NCI-H510A treated with DMSO at 0.1 percent for 48 hours (cell line): ENCODE data around the gene RUNDC1.
A peak's percentile ranks its signal among the peaks of the same experiment; 100 is the strongest.
"Not testable (repeated sequence)": the region's sequence is repeated elsewhere in the genome, so short reads cannot be mapped to it uniquely, and the experiment has no call there.

Source experiments
- DNase-seq: peaks from one replicate; lab custom pipeline; 2025; lab: John Stamatoyannopoulos, UW

Gene RUNDC1

DNA sequence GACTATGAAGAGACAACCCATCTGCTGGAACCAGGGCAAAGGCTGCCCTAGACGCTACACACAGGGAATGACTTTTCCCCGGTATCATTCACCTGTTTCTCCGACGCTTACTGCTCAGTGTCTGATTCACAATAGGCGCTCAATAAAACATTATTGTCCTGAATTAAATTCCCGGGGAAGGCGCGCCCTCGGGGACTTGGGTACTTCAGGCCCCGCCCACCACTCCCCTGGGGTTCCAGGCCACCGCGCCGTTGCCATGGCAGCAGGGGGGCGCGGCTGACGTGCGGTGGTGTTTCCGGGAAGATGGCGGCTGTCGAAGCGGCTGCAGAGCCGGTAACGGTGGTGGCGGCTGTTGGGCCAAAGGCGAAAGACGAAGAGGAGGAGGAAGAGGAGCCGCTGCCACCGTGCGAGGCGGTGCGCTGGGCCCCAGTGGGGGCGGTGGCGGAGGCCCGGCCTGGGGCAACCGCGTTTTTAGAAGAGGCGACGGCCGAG, at the start of gene RUNDC1:
RUNDC1 (plus strand) TSS at position 292 of the 492 bp plus-strand sequence; CDS start at position 304, 12 bp downstream.
- DNase-seq, result peak; percentile 77

DNA sequence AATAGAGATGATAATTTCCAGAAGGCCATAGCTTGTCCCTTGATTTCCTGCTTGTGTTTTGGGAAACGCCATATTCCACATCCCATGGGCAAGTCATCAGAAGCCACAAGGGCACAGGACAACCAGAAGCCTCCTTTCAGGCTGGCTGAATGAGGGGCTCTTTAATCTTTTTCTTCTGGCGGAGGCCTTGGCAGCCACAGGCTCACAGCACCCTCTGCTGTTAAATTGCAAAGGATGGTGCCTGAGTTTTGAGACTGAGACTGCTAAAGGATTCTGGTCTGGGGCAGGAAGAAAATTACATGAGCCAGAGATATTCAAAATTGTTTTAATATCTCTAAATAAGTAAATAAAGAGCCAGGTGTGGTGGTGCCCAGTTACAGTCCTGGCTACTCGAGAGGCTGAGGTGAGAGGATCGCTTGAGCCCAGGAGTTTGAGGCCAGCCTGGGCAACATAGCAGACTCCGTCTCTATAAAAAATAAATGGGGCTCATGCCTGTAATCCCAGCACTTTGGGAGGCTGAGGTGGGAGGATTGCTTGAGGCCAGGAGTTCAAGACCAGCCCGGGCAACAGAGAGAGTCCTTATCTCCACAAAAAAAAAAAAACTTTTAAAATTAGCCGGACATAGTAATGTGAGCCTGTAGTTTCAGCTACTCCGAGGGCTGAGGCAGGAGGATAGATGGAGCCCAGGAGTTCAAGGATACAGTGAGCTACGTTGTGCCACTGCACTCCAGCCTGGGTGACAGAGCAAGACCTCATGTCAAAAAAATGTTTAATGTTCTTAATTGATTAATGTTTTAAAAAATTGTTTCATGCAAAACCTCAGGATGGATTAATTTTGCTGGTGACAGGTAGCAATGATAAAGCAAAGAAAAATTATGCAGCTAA, 42.4 kb upstream of the RUNDC1 start:
- DNase-seq, result peak; percentile 61

DNA sequence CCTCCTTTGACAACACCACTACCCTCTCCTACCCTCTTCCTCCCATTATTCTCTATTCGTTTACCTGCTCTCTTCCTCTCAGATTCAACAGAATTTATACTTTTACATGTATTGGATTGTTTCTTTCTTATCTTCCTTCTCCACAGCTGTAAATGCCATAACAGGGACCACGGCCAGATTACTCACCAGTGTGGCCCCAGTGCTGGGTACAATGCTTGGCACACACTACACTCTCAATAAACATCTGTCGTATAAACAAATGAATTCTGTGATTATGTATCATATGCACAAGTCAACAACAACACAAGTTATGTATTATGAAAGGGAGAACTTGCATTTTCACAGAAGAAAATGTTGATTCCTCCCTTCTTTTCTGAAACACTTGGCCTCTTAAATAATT, 36.2 kb upstream of the RUNDC1 start:
- DNase-seq, result no peak

DNA sequence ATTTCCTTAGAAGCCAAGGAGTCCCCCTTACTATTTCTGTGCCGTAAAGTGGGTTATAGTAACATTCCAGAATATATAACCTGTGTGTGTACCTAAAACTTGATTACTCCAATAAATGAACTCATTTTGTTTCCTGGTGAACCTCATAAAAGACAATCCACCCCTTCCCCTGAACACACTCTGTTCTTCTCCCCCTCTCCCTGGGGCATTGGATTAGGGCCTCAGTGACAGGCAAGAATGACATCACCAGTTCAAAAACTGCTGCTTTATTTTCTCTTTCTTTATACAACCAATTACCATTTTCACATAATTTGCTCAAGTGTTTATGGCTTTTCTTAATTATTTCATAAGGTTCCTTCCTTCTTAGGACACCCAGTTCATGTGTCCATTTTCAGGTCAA, 33.6 kb upstream of the RUNDC1 start:
- no peak for DNase-seq

DNA sequence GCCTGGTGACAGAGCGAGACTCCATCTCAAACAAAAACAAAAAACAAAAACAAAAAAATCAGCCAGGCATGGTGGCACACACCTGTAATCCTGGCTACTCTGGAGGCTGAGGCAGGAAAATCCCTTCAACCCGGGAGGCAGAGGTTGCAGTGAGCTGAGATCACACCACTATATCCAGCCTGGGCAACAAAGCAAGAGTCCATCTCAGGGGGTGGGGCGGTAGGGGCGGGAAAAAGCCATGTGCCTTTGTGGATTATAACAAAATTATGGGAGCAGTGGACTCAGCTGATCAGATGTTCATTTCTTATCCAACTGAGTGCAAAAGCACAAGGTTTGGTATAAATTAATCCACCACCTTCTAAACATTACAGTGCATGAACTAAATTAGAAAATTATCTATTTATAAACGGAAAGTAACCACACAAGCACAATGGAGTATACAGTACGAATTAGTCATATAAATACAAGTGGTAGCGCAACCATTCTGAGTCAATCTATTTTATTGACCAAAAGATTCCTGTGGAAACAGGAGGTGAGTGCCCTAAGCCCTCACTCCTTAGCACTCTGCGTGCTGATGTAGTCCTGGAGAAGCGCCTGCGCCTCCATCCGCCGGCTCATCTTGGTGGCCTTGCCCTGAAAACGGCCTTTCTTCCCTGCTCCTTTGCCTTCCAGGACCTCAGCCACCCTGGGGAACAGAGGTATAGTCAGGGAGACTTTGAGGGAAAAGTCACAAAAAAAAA, 30.2 kb upstream of the RUNDC1 start:
- DNase-seq, result no peak

DNA sequence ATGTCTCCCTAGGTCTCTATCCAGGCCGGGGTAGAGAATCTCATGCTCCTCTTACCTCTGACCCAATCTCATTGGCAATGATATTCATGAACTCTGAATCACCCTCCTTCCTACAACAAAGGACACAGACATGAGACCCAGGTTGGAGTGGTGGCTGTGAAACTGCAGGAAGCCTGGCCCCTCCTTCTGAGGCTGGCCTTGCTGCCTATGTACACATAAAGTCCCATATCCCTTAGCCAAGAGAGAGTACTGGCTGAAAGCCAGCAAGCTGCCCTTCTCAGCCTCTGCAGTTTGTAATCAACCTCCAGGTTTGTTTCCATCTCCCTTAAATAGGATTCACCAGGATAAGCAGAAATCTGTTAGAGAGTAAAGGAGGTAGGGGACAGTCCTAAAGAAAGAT, 26.7 kb upstream of the RUNDC1 start:
- DNase-seq, result no peak

DNA sequence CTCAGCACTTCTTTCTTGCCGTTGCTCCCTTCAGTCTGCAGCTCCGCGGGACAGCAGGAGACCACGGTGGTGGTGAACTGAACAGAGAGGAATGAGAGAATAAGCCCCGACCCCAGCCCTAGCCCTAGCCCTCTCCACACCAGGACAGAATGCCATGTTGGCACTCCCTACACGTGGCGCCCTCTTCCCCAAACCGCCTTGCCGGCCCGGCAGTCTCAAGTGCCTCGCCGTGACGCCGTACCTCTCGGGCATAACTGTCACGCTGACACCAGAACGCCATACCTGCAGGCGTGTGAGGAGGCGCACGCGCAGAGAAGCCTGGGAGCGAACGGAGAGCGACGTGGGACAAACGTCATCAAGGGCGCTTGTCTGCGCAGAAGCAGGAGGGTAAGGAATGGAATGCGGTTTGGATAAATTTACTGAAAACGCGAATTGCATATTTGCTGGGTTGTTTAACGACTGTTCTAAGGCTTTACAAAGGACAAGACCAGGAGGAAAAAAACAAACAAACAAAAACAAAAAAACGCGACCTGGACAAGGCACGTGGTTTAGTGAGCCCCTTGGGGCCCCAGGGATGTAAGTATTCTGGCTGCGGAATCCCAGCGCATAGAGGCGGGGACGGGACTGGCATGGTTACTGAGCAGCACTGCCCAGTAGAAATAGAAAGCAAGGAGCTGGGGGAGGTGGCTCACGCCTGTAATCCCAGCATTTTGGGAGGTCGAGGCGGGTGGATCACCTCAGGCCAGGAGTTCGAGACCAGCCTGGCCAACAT, 16.0 kb upstream of the RUNDC1 start, which contains the start of gene AARSD1:
AARSD1 (minus strand) TSS at position 294 of the 772 bp plus-strand sequence; CDS start at position 280, 14 bp downstream.
- DNase-seq, result peak; percentile 92

DNA sequence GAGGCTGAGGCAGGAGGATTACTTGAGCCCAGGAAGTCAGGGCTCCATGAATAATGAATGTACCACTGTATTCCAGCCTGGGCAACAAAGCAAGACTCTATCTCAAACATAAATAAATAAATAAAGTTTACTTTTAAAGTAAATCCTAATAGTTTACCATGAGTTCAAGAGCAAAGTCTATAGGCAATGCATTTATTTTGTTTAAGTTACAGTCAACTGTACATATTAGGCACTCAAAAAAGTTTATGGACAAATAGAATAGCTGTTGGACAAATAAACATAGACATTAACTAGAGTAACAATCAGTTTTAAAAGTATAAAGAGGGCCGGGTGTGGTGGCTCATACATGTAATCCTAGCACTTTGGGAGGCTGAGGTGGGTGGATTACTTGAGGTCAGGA, 12.4 kb upstream of the RUNDC1 start:
- DNase-seq, result no peak

DNA sequence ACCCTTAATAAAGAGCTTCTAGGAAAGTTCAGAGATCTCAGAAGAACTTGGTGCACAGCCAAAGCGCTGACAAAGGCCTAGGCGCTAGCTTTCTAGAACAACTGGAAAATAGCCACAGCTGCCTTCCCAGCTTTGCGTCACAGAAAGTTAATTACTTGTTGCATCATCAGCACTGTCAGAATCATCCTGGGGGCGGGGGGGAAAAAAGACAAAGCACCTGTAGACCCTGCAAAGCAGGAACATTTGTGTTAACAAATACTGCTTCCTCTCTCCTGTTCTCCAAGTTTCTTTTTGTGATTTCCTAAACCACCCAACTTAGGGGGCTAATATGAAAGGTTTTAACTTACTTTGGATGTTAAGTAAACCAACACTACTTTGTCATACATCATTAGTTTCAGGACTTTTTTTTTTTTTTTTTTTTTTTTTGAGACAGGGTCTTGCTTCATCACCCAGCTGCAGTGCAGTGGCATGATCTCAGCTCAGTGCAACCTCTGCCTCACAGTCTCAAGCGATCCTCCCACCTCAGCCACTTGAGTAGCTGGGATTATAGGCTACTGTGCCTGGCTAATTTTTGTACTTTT, 11.3 kb upstream of the RUNDC1 start:
- no peak for DNase-seq

DNA sequence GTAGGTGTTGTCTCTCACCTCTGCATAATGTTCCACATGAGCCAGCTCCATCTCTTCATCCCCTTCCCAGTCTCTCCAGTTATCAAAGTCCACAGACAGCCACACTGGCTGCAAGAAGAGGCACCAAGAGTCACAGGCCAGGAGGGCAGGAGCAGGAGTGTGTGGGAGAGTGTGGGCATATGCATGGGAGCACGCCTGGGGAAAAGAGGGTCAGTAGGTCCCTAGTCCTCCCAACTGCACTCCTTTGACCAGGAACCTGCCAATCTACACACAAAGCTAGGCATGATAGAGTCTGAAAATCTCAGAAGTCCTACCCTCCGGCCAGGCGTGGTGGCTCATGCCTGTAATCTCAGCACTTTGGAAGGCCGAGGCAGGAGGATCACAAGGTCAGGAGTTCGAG, 8.8 kb upstream of the RUNDC1 start:
- no peak for DNase-seq

DNA sequence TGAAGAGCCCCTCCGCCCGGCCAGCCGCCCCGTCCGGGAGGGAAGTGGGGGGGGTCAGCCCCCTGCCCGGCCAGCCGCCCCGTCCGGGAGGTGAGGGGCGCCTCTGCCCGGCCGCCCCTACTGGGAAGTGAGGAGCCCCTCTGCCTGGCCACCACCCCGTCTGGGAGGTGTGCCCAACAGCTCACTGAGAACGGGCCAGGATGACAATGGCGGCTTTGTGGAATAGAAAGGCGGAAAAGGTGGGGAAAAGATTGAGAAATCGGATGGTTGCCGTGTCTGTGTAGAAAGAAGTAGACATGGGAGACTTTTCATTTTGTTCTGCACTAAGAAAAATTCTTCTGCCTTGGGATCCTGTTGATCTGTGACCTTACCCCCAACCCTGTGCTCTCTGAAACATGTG, 7.0 kb upstream of the RUNDC1 start:
- DNase-seq, result not testable (repeated sequence)

DNA sequence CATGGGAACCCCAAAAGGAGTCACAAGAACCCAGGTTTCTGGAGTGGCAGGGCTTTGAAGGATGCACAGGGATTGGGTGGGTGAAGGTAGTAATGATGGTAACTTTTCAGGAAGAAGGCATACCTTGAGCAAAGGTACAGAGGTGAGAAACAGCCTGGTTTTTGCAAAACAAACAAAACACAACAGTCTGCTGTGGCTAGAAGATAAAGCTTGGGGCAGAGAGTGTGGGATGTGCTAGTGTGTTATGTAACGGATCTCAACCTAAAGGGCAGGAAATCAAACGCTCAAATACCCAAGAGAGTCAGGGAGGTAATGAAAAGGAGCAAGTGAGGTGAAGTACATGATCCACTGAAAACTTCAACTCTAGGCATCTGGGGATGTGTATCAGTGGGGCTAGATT, 5.1 kb upstream of the RUNDC1 start:
- DNase-seq, result no peak

DNA sequence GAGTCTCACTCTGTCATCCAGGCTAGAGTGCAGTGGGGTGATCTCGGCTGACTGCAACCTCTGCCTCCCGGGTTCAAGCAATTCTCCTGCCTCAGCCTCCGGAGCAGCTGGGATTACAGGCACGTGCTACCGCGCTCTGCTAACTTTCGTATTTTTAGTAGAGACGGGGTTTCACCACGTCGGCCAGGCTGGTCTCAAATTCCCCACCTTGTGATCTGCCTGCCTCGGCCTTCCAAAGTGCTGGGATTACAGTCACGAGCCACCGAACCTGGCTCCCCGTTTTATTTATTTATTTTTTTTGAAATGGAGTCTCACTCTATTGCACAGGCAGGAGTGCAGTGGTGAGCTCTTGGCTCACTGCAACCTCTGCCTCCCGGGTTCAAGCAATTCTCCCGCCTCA, 4.7 kb upstream of the RUNDC1 start:
- not testable (repeated sequence) for DNase-seq

DNA sequence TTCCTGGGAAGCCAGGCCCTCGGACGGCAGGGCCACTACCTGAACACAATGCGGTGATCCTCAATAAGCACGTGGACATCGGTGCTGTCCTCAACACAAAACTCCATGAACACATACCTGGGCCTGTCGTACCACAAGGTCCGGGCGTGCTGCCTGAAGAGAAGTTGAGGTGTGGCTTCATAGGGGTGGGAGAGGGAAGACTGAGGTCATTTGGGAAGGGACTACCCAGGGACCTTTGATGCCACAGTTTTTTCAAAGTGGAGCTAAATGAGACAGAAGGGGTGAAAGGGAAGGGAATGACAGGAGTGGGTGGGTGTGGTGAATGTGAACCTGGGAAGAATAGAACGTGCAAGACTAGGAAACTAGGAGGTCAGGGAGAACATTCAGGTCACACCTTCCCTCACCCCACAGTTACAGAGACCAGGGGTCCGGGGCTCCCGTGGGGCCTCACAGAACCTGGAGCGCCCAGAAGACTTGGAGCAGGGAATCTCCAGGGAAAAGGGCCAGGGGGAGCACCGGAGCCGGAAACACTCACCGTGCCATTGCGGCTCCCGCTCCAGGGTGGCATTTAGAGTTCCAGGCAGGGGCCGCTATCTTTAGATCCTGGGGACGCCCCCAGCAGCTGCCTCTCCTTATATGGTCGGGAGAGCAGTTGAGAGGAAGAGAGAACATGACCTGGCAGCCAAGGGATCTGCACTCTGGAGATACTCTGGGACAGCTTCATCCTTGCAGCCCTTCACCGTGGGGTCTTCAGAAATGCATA, 673 bp upstream of the RUNDC1 start, which contains the start of gene PTGES3L:
PTGES3L (minus strand) TSS at position 570 of the 763 bp plus-strand sequence; CDS start at position 543, 27 bp downstream.
- DNase-seq, result peak; percentile 73

DNA sequence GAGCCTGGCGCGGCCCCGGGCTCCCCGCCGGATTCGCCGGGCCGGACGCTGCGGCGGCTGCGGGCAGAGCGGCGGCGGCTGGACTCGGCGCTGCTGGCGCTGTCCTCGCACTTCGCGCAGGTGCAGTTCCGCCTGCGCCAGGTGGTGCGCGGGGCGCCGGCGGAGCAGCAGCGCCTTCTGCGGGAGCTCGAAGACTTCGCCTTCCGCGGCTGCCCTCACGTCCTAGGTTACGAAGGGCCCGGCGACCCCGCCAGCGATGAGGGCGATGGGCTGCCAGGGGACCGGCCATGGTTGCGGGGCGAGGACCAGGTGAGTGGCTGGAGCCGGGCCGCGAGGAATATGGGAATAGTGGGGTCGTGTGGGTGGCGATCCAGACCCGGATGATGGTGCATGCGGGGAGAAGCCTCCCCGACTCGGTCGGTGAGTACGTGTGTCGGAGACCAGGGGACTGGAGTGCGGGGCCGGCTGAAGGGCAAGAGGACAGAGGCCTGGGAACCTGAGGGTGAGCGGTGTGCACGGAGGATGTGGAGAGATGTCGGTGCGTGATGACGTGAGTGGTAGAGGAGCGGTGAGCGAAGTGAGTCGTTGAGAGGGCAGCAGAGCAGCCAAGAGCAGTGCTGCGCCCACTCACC, 517 bp downstream of the RUNDC1 start:
- DNase-seq, result peak; percentile 27

DNA sequence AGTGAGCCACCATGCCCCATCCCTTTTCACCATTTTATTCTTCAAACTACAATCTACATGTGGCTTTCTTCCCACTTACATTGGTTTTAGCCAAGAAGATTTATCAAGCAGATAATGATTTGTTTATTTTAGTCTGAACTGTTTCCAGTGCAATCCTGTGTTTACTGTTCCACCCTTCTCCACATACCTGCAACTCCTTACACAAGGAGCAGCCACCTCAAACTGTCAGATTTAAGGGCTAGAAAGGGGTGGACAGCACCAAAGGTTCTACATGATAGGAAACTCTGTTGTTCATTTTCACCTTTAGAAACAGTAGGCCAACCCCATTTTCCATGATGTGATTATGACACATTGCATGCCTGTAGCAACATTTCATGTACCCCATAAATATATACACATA, 1.9 kb downstream of the RUNDC1 start:
- DNase-seq, result no peak

DNA sequence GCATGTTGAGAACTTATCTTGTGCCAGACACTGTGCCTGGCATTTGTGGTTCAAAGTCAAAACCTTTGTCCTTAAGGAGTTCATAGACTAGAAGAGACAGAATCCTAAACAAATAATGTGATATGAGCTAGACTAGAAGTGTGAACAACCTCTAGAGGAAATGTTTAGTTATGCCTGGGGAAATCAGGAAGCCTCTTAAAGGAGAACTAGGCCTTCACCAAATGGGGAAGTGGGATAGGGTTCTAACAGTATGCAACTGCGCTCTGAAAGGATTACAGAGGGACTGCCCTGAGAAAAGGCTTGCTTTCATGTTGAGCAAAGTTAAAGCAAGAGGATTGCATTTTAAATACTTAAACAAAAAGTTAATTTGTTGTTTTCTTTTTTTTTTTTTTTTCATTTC, 4.9 kb downstream of the RUNDC1 start:
- no peak for DNase-seq

DNA sequence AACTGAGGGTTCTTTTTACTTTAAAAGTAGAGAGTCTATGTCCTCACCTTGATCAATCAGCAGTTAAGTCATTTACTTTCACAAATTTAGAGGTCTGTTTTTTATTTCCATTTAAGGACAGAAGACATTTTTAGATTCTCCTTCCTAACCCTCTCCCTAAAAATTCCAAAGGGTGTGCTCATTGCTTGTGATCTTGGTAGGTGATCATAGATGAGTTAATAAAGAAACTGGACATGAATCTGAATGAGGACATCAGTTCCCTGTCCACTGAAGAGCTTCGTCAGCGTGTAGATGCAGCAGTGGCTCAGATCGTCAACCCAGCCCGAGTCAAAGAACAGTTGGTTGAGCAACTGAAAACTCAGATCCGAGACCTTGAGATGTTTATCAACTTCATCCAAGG, 8.8 kb downstream of the RUNDC1 start:
- DNase-seq, result no peak

DNA sequence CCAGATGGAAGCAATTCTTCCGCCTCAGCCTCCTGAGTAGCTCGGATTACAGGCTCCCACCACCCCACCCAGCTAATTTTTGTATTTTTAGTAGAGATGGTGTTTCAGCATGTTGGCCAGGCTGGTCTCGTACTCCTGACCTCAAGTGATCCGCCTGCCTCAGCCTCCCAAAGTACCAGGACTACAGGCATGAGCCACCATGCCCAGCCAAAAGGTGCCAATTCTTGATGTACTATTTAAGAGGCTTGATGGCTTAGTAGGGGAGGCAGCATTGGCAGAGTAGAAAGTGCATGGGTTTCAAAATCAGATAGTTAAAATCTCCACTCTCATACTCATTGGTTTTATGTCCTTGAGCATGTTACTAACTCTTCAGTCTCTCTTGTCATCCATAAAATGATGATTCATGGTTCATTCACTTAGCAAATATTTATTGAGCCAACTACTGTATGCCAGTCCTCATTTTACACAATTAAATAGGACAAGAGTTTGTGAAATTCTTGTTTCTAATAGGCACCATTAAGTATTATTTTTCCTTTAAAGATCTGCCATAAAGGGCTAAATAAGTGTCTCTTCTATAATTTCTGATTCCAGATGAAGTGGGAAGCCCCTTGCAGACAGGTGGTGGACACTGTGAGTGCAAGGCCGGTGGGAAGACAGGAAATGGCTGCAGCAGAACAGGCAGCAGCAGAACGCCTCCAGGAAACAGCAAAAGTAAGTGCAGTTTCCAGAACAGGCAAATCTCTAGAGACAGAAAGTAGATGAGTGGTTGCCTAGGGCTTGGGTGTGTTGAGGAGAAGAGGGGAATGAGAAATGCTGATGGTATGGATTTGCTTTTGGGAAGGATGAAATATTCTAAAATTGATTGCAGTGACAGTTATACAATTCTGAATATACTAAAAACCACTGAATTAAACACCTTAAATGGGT, 9.6 kb downstream of the RUNDC1 start:
- DNase-seq, result no peak
